ENCODE results near the gene ACP3.

GRCh38 chr3:132362329-132362728 is 45.1 kb downstream of the ACP3 start:
- no peak for TF ChIP-seq CTCF (IDR thresholded peaks at IDR 0.05)
- TF ChIP-seq POLR2A (IDR thresholded peaks at IDR 0.05) = no peak
